Measurements from ENCODE around the gene PPARA.

GRCh38 chr22:46125816-46126765 lies 24.2 kb upstream of the PPARA start:
- TF ChIP-seq CTCF (IDR thresholded peaks at IDR 0.05) (no peak), POLR2A (IDR thresholded peaks at IDR 0.05) (no peak)
